ENCODE results near the gene CASK.

Gene CASK, protein sequence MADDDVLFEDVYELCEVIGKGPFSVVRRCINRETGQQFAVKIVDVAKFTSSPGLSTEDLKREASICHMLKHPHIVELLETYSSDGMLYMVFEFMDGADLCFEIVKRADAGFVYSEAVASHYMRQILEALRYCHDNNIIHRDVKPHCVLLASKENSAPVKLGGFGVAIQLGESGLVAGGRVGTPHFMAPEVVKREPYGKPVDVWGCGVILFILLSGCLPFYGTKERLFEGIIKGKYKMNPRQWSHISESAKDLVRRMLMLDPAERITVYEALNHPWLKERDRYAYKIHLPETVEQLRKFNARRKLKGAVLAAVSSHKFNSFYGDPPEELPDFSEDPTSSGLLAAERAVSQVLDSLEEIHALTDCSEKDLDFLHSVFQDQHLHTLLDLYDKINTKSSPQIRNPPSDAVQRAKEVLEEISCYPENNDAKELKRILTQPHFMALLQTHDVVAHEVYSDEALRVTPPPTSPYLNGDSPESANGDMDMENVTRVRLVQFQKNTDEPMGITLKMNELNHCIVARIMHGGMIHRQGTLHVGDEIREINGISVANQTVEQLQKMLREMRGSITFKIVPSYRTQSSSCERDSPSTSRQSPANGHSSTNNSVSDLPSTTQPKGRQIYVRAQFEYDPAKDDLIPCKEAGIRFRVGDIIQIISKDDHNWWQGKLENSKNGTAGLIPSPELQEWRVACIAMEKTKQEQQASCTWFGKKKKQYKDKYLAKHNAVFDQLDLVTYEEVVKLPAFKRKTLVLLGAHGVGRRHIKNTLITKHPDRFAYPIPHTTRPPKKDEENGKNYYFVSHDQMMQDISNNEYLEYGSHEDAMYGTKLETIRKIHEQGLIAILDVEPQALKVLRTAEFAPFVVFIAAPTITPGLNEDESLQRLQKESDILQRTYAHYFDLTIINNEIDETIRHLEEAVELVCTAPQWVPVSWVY

DNA sequence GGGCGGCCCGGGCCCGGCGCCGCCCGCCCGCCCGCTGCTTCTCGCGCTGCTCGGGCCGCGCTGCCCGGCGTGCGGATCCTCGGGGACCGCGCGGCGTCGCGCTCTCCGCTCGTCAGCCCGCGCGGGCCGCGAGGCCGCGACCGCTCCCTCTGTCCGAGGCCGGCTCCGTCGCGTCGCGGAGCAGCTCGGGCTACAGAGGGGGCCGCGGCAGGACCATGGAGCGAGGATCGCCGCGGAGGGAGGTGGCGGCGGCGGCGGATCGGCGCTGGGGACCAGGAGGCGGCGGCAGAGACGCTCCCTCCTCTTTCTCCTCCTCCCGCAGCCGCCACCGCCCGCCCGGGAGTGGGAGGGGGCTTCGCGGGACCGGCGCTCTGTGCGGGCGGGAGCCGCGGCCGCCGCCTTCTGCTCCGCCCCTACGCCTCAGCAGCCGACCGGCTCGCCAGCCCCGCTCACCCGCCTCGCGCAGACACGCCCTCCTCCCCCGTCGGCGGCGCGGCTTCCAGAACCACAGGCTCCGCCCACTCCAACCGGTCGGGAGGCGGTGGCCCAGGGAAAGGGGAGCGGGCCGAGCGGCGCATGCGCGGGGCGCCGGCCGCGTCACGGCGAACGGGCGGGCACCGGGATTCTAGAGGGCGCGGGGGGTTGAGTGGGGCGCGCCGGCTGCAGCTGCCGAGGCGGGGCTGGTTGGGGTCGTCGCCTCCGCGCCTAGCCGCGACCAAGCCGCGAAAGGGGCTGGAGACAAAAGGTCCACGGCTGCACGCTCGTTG is at the start of gene CASK:
TSS of gene CASK (minus strand) at position 344 of the 767 bp plus-strand sequence. CDS start 566 bp downstream, outside the sequence.
- peak; percentile 89 for DNase-seq

DNA sequence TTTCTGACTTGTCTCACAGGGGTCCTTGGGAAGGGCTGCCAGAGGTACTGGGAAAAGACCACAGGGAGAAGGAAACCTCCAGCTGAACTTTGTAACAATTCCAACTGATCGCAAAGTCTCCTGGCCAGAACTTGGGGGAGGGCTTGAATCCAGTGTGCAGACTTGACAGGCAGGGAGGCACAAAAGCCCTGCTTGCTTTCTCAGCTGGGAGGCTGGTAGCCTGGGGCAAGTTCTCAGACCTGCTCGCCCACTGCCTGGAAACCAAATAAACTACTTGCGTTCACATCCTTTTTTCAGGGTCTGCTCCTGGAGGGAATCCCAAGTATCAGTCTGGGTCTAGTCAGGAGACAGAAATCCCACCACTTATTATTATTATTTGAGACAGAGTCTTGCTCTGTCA is 48.0 kb upstream of the CASK start:
- DNase-seq: no peak

DNA sequence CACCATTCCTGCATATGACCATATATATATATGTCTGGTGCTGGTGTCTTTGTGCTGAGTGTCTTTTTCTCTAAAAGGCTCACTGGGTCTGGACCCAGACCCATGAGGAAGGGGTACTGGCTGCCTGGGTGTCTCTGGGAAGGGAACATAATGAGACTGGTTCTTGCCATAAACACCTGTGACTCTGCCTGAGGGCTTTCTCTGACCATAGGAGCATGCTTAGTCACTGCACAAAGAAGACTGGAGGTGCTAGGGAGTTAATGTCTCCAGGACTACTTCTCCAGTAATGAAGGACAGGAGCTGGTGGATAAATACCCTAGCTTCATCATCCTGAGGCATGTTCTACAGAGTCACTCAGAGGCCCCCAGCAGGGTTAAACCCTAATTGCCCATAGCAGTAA is 47.1 kb upstream of the CASK start:
- DNase-seq: no peak

DNA sequence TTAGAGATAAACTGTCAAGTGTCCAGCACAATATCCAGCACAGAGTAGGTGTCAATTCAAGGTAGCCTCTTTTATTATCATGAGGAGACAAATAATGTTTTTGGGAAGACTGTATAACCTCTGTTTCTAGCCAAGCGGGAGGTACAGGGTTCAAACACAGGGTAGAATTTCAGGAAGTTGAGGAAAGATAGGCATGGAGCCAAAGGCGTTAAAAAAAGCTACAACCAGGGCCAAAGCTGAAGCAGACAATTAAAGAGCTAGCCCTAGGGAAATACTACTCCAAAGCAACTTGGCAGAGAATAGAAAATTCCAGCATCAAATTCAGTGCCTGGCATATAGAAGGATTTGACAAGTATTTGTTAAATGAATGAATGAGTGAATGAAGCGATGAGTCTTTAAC is 40.0 kb upstream of the CASK start:
- DNase-seq: no peak

DNA sequence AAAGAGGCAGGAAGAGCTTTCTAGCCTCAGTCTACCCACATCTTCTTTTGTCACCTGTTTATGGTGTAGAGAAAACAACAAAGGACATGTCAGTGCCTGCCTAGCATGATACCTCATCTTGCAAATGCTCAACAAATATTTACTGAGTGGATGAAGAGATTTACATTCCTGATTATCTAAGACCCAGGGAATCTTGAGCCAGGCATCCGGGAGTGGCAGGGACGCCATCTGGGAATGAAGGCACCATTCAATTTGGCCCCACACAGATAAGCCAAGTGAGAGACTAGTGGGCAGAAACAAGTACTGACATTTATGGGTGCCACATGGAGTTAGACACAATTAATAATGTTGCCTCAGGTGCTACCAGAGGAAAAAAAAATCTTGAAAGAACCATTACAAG is 36.8 kb upstream of the CASK start:
- DNase-seq: no peak

DNA sequence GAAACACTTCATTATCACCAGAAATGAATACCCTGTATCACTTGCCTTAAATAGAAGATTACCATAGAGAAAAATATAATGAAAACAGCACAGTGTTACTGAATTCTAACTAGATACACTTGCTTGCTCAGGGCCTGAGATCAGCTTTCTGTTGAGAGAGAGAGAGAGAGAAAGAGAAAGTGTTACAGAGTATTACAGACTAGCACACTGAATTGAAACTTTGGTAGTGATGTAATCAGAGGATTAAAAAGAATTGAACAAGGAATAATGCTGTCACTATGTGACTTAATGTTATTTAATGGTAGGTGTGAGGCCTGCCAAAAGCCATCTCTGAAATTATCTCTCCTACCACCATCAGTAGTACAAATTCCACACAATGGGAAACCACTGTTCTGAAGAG is 35.5 kb upstream of the CASK start:
- DNase-seq: no peak

DNA sequence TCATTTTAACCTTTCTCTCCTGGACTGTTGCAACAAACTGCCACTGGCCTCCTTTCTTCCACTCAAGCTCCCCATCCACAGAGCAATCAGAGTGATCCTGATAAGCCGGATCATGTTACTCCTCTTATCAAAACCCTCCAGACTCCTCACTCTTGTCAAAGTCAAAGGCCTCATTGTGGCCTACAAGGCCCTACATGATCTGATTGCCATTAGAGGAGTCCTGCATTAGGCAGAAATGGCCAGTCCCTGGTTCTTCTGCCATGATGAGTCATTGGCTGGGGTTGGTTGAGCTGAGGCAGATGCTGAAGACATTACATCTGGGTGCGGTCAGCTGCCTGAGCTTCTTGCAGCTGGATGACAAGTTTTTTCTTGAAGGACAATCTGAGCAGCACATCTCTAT is 32.7 kb upstream of the CASK start:
- no peak for DNase-seq

DNA sequence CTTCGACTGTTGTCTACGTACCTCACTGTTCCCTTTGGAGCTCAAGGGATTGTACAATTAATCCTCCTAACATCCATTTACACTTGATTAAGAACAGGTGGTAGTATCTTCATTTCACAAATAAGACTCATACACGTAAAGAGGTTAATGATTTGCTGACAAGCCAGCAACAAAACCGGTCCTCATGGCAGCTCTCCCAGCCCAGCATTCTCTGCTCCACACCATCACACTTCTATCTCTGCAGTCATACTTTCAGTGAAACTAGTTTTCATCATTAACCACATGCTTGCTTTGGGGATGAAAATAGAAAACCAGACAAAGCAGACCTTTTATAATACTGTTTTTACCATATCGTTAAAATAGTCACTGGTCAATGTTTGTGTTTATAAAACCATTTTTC is 28.7 kb upstream of the CASK start:
- no peak for DNase-seq

DNA sequence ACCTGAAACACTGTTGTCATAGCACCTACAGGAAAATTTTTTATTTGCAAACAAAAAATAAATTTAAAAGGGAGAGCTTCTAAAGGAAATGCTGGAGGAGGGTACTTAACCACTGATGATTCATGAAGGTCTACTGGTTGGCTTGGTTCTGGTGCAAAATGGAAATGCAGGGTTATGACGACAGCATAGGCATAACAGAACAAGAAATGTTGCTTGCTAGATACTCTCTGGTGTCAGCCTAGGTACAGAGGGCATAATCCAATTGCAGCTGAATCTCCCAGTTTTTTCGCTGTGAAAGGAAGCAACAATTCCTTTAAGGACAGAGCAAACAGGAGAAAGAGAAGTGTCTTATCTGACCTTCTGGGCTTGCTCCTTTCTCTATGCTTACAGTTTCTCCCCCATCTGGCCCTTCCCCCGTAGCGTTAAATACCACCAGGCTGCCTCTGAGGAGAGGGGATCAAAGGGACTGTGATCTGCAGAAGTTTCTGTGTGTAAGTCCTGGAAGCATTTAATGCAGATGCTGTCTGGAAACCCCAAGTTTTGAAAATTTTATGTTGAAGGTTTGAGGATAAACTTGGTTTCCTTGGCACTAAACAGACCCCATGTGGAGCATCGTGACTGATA is 23.7 kb upstream of the CASK start:
- no peak for DNase-seq

DNA sequence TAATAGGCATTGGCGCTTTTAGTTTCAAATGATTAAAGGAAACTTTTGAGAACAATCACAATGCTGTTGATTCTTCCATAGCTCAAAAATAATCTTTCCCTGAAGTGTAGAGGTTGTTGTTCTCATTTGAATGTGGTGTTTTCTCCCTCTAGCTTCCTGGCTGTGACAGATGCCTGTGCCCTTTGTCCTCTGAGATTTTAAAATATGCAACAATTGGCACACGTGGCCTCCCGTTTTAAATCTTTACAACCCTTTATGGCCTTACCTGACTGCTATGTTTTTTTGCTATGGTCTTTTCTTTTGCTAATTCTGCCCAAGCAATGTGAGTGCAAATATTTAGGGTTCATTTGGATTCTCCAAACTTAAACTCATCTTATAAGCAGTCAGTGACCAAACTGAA is 22.9 kb upstream of the CASK start:
- DNase-seq: no peak

DNA sequence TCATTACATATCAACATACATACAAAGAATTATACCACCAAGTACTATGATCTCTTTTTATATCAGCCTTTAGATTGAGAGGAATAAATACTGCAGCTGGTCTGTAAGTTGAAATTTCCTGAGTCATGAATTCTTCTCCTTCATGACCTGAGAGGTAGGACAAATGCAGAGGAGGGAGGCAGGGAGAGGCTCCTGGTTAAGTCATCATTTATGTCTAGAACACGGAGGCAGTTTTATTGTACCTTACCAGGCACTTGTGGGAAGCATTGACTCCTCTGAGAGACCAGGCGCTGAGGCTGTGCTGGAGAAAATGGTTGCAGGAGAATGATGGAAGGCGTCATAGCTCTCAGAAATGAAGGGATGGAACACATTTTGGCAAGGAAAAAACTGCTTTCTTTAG is 12.5 kb upstream of the CASK start:
- no peak for DNase-seq

DNA sequence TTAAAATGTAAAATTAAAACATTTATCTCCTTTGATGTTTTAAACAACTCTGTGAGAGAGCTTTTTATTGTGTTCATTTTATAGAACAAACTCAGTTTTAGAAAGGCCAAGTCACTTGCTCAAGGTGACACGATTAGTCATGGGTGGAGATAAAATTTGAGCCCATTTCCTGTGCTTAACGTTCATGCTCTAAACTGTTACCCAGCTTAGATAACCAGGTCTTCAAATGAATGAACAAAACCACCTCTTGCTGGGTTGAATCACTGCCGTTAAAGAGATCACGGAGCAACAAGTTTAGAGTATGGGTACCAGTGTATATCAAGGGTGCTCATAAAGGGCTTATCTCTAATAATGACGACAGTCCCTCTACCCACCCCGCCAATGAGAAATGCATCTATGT is 10.2 kb upstream of the CASK start:
- no peak for DNase-seq

DNA sequence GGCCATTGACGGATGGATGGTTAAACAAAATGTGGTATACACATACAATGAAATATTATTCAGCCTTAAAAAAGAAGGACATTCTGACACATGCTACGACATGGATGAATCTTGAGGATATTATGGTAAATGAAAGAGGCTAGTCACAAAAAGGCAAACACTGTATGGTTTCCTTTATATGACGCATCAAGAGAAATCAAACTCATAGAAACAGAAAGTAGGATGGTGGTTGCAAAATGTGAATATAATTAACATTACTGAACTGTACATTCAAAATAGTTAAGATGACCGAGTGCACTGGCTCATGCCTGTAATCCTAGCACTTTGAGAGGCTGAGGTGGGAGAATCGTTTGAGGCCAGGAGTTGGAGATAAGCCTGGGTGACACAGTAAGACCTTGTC is 9.5 kb upstream of the CASK start:
- DNase-seq: no peak

DNA sequence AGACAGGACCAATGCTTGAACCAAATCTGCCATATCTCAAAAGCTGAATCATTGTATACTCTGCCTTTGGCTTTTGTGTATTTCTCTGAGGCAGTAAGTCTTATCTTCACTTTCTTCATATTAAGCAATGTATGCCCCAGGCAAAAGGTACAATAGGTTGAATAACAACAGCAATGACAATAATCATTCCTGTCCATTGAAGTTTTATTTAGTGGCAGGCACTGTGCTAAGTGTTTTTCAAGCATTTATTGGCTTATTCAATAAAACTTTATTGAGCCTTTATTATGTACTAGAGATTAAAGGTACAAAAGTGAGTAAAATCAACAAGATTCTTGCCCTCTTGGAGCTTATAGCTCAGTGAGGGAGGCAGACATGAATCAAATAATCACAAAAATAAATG is 8.2 kb upstream of the CASK start:
- no peak for DNase-seq

DNA sequence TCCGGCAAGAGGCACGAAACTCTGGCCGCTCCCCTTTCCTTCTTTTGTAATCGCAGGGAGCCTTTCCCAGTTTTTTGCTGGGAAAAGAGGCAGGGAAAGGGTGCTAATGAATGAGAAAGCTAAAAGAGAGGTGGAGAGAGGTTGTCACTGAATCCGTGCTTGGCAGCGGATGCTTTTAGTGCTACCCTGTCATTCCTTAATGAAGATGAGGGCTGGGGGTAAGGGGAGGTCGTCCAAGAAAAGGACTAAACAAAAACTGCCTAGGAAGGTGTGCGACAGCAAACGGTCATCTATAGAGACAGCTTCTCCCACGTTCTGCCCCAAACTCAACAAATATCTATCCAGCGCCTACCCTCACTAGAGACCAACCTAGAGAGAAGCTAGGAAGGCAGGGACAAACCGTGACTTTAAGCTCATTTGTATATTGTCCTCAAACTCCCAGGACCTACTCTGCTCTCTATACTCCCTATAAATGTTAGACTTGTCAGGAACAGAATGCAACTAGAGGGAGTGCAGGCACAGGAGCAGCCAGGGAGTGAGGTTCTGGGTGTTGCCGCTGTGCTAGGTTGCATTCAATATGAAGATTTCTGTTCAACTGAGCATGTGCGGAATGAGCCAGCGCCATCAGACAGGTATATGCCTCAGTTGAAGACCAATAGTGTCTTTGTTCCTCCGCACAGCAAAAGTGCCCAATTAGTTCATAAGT is 777 bp upstream of the CASK start:
- DNase-seq: peak; percentile 26

DNA sequence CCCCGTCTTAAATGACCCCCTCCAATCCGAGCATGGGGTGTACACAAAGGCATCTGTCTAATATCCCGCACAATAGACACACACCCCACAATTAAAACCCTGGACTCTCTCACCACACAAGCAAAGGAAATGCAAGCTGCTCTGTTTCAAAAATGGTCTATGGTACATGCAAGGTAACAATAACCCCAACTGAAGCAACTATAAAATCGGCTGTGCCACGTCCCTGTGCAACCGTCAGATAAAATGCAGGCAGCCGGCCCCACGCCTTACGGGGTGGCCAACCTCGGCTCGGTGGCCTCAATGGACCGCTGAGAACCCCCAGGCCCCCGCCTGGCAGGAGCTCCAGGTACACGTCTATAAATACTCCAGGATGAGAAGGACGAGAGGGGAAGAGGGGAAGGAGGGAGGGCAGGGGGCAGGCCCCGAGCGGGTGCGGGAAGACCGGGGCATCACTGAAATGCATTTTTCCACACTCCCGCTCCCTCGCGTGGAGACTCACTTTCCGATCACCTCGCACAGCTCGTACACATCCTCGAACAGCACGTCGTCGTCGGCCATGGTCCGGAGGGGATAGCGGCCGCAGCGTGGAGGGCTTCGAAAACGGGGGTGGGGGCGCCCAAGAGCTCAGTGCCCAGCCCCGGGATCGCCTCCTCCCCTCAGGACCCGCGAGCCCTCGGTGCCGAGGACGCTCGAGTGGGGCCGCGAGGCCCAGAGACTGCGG is 763 bp downstream of the CASK start:
- peak; percentile 14 for DNase-seq

DNA sequence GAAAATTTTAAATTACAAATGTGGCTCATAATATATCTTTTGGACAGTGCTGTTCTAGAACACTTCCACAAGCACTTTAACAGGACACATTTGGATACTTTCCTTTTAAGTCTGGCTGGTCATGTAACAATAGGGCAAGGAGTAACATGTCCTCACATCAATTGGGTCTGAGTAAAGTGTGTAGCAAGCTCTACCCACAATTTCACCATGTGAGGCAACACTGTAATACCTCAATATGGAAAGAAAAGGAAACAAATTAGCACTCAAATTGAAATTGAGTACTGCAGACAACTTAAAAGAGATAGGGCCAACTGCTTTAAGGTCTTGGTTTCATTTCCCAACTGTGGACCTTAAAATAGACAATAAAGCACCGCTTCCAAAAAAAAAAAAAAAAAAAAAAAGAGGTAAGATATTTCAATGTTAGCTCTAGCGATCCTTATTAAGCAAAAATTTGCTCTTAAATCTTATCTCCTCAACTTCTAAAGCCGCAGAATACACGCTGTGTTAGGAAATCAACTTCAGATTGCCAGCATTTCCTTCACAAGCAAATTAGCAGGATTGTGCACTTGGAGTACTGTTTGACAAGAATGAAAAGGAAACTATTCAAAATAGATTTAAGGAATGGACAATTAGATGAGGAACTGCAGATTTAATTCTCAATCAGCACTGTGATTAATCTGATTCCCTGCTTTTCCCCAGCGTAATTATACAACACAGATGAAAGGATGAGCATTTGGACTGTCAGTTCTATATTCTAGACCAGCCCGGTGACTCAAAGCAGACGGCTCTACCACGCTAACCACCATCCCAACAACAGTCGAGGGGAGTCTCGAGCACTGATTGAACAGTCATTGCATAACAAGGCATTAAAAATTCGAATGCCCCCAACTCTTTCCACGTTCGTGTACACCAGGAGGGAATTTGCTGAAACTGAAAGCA is 1.6 kb downstream of the CASK start:
- peak; percentile 19 for DNase-seq

DNA sequence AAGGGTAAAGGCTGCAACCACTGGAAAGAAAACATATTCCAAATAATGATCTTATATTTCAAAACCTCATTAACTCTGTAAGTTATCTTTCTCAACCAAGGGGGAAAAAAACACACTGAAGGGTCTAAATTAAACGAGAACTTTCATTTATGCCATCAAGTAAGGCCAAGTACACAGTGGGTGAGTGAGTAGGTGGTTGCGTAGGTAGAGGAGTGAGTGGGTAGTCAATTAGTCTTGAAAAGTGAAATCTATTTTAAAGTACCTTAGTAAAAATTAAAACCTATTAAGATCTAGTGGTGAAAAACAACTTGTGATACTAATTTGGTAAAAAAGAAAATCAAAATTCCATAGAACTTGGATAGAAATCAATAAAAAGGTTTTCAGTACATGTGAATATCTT is 3.5 kb downstream of the CASK start:
- no peak for DNase-seq

DNA sequence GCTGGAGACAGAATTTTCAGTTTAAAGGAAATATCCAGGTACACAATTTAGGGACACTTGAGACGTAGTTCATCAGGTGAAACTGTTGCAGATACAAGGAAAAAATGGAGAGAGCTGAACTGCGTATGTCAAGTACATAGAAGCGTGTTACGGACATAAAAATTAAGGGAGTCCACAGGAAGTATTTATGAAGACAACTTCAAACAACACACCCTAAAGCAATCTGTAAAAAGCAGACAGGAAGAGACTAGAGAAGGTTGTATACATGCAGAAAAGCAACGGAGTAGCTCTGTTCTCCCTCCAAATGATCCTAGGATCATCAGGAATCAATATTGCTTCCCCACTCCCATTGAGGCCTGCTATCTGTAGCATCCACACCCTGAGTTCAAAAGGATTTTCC is 5.8 kb downstream of the CASK start:
- DNase-seq: no peak

DNA sequence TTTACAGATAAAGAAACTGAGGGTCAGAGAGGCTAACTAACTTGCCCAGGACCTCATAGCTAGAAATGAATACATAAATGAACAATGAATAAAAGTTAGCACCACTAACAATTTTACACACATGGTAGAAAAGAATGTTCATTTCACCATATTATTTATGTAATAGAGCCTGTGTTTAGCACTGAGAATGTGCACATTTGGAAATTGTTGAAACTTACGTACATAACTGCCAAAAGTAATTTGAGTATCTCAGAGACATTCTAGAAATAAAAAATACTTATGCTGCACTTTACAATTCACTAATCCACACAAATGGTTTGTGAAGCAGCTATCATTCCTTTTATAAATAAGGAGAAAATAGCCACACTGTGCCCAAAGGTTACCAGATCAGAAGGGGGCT is 9.9 kb downstream of the CASK start:
- DNase-seq: no peak

Data from midbrain (tissue), 1 donor.